Measurements from ENCODE around the gene C9orf43. TPM values are rescaled to one million over a fixed set of nuclear protein-coding genes. Genes with fewer than 3 reads are reported as not detected.

Gene C9orf43
- polyA plus RNA-seq, 4 donors = 0.42 to 0.81 (median 0.69) TPM; not detected in 1

DNA sequence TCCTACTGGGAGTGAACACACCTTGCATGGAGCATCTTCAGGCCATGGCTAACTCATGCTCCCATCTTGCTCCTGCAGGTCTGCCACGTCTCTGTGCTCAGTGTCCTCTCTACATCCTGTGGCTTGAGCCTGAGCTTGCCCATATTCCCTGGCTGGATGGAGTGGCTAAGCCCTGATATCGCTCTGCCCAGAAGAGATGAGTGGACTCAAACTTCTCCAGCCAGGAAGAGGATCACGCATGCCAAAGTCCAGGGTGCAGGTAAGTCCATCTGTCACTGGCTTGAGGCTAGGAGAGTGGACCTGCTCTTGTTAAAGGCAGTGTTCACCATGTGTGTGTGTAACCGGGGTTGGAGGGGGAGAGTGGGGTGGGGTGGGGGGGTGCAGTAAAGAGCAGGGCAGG lies 51.4 kb downstream of the C9orf43 start:
- WGBS, 3 donors = 94 to 96% (median 95%) methylated on average over 4 of the region's 4 CpGs
- H3K27ac ChIP-seq (ENCODE audit: low read depth in 1 of 3, low read length in 2 of 3) = no peak overlapping the region

DNA sequence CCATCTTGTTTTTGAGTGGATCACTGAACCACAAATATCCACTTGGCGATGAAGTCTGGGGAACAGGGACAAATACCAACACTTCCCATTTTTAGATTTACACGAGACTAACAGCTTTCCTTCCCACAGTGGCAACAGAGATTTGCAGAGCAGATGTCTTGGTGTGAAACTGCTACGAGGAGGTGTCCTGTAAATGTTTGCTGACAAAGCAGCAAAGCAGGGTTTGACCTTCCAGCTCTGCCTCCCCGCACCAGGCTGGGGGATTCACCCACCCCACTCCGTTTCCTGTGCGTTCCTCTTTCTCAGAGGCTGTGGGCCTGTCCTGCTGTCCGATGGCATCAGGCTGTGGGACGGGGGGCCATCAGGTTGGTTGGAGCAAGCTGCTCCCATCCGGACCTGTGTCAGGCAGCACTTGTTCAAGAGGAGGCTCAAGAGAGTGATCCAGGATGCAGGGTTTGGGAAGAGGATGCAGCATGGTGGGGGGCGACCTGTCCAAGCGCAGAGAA lies 52.3 kb downstream of the C9orf43 start:
- Histone ChIP-seq H3K27me3 (ENCODE audit: control insufficient read depth in 3 of 3, insufficient read depth in 3 of 3, low read length in 3 of 3) (no peaks in the 10 kb centered on the region), H3K4me3 (ENCODE audit: low read depth in 1 of 3, low read length in 3 of 3) (peak overlapping the region in 1 of 3 donors; percentile 13), H3K4me1 (ENCODE audit: control insufficient read depth in 3 of 3, insufficient read depth in 2 of 3, low read depth in 1 of 3, low read length in 2 of 3) (peaks cover 0 to 25% (median 4%) of the 10 kb centered on the region in 3 donors), H3K9me3 (ENCODE audit: control insufficient read depth in 2 of 2, insufficient read depth in 1 of 2, low read depth in 1 of 2, low read length in 1 of 2) (no peaks in the 10 kb centered on the region), H3K36me3 (ENCODE audit: control insufficient read depth in 3 of 3, insufficient read depth in 2 of 3, low read depth in 1 of 3, low read length in 3 of 3) (peaks cover 0 to 2% (median 0%) of the 10 kb centered on the region in 3 donors), H3K27ac (ENCODE audit: low read depth in 1 of 3, low read length in 2 of 3) (no peak overlapping the region)
- WGBS, 3 donors = 86 to 90% (median 86%) methylated on average over 11 of the region's 11 CpGs
- DNase-seq (no peak), FAIRE-seq (no peak)

More for the DNA sequence above, 51.4 kb downstream of the C9orf43 start:
- peaks cover 0 to 2% (median 0%) of the 10 kb centered on the region in 3 donors for H3K36me3 ChIP-seq (ENCODE audit: control insufficient read depth in 3 of 3, insufficient read depth in 2 of 3, low read depth in 1 of 3, low read length in 3 of 3)
- DNase-seq = peak in 1 of 2 donors; percentile 36
- no peak overlapping the region for H3K4me3 ChIP-seq (ENCODE audit: low read depth in 1 of 3, low read length in 3 of 3)
- FAIRE-seq = no peak
- H3K27me3 ChIP-seq (ENCODE audit: control insufficient read depth in 3 of 3, insufficient read depth in 3 of 3, low read length in 3 of 3) = no peaks in the 10 kb centered on the region
- no peaks in the 10 kb centered on the region for H3K9me3 ChIP-seq (ENCODE audit: control insufficient read depth in 2 of 2, insufficient read depth in 1 of 2, low read depth in 1 of 2, low read length in 1 of 2)
- peaks cover 0 to 25% (median 4%) of the 10 kb centered on the region in 3 donors for H3K4me1 ChIP-seq (ENCODE audit: control insufficient read depth in 3 of 3, insufficient read depth in 2 of 3, low read depth in 1 of 3, low read length in 2 of 3)

DNA sequence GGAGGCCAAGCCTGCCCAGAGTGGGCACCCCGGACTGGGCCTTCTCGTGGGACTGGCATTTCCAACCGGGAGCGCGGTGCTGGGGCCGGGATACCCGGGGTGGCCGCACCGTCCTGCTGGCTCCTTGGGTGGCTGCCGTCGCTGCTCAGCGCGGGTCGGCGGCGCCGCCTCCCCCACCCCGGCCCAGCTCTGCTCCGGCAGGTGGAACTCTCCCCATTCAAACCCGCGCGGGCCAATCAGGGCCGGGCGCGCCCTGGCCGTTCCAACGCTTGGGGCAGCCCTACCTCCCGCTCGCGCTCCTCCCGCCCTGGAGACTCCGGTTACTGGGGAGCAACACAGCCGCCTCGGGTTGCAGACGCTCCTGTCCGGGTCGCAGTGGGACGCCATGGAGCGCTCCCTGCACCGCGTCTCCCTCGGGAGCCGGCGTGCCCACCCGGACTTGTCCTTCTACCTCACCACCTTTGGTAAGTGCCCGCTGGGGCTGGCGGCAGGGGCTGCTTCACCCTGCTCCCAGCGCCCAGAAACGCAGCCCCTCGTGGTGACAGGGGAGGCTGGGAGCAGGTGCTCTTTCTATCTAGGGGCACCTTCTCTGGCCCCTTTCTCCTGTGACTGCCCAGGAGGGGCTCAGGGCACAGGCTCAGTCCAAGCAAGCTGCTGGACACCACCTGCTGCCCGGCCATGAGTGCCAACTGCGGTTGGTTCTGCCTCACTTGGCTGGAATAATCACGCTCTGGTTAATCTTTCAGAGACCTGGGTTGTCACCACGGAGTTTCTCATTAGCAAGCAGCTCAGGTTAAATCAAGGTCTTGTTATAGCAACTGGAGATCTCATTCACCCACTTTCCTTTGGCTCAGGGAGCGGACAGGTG lies 53.1 kb downstream of the C9orf43 start, which contains the start of gene RGS3:
RGS3 (plus strand) TSS at position 310 of the 868 bp plus-strand sequence; CDS start at position 386, 76 bp downstream.
- FAIRE-seq (no peak), DNase-seq (peak; percentile 87 to 88)
- H3K27ac ChIP-seq (ENCODE audit: low read depth in 1 of 3, low read length in 2 of 3) = peak within 1 kb of the TSS in 2 of 3 donors; percentile 5 to 12
- no peaks in the 10 kb centered on the region for H3K9me3 ChIP-seq (ENCODE audit: control insufficient read depth in 2 of 2, insufficient read depth in 1 of 2, low read depth in 1 of 2, low read length in 1 of 2)
- WGBS, 3 donors = 14 to 46% (median 38%) methylated on average over 45 to 55 of the region's 55 CpGs
- H3K27me3 ChIP-seq (ENCODE audit: control insufficient read depth in 3 of 3, insufficient read depth in 3 of 3, low read length in 3 of 3) = no peaks in the 10 kb centered on the region
- H3K4me1 ChIP-seq (ENCODE audit: control insufficient read depth in 3 of 3, insufficient read depth in 2 of 3, low read depth in 1 of 3, low read length in 2 of 3) = peaks cover 0 to 25% (median 4%) of the 10 kb centered on the region in 3 donors
- peak within 1 kb of the TSS; percentile 32 to 64 (median 50) for H3K4me3 ChIP-seq (ENCODE audit: low read depth in 1 of 3, low read length in 3 of 3)
- H3K36me3 ChIP-seq (ENCODE audit: control insufficient read depth in 3 of 3, insufficient read depth in 2 of 3, low read depth in 1 of 3, low read length in 3 of 3) = peaks cover 0 to 2% (median 0%) of the 10 kb centered on the region in 3 donors

DNA sequence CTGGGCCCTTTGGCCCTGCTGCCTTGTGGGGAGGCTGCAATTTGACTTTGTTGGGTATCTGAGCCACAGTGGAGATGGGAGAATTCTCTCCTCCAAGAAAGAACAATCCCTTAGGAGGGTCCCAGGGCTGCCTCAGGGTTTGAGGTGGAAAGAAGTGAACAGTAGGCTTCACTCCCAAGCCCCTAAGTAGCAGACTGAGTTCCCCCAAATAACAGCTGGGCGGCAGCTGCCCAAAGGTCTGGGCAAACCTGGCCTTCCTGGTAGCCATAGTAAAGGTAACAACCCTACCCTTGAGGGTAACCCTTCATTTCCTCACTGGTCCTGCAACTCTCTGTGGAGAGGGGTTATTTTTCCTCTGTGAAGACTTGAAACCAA lies 53.7 kb downstream of the C9orf43 start:
- peaks cover 0 to 2% (median 0%) of the 10 kb centered on the region in 3 donors for H3K36me3 ChIP-seq (ENCODE audit: control insufficient read depth in 3 of 3, insufficient read depth in 2 of 3, low read depth in 1 of 3, low read length in 3 of 3)
- peaks cover 0 to 25% (median 4%) of the 10 kb centered on the region in 3 donors for H3K4me1 ChIP-seq (ENCODE audit: control insufficient read depth in 3 of 3, insufficient read depth in 2 of 3, low read depth in 1 of 3, low read length in 2 of 3)
- no peaks in the 10 kb centered on the region for H3K9me3 ChIP-seq (ENCODE audit: control insufficient read depth in 2 of 2, insufficient read depth in 1 of 2, low read depth in 1 of 2, low read length in 1 of 2)
- WGBS, 3 donors = 33 to 78% (median 43%) methylated on average over 1 of the region's 1 CpG
- DNase-seq = no peak
- FAIRE-seq = no peak
- H3K27ac ChIP-seq (ENCODE audit: low read depth in 1 of 3, low read length in 2 of 3) = peak overlapping the region in 1 of 3 donors; percentile 5
- H3K27me3 ChIP-seq (ENCODE audit: control insufficient read depth in 3 of 3, insufficient read depth in 3 of 3, low read length in 3 of 3) = no peaks in the 10 kb centered on the region
- H3K4me3 ChIP-seq (ENCODE audit: low read depth in 1 of 3, low read length in 3 of 3) = peak overlapping the region; percentile 32 to 64 (median 50)

DNA sequence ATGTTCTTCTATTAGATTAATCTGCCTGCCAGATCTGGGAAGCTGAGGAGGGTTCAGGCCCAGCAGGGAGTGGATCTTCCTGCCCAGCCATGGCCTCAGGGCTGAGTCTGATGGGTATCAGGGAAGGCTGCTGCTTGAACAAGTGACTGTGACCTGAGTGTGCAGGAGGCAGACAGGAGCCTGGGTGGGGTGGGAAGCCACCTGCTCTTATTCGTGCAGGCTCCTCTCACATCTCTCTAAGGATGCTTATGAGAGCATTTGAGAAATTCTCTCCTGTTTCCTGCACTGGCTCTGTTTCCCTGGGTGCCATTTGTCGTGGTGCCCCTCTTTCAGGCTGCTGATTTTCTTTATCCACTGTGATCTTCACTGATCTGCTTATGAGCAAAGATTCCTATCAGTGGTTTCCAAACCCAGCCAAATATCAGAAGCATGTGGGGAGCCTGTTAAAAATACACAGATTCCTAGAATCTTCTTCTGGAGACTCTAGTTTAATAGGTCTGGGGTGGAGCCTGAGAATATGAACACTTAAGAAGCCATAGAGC lies 55.1 kb downstream of the C9orf43 start:
- DNase-seq (peak in 1 of 2 donors; percentile 15), FAIRE-seq (no peak)
- Histone ChIP-seq H3K36me3 (ENCODE audit: control insufficient read depth in 3 of 3, insufficient read depth in 2 of 3, low read depth in 1 of 3, low read length in 3 of 3) (peaks cover 0 to 5% (median 0%) of the 10 kb centered on the region in 3 donors), H3K27me3 (ENCODE audit: control insufficient read depth in 3 of 3, insufficient read depth in 3 of 3, low read length in 3 of 3) (no peaks in the 10 kb centered on the region), H3K27ac (ENCODE audit: low read depth in 1 of 3, low read length in 2 of 3) (no peak overlapping the region), H3K4me1 (ENCODE audit: control insufficient read depth in 3 of 3, insufficient read depth in 2 of 3, low read depth in 1 of 3, low read length in 2 of 3) (peaks cover 0 to 25% (median 4%) of the 10 kb centered on the region in 3 donors), H3K9me3 (ENCODE audit: control insufficient read depth in 2 of 2, insufficient read depth in 1 of 2, low read depth in 1 of 2, low read length in 1 of 2) (no peaks in the 10 kb centered on the region), H3K4me3 (ENCODE audit: low read depth in 1 of 3, low read length in 3 of 3) (no peak overlapping the region)
- WGBS, 3 donors = 33 to 68% (median 56%) methylated on average over 2 of the region's 2 CpGs

DNA sequence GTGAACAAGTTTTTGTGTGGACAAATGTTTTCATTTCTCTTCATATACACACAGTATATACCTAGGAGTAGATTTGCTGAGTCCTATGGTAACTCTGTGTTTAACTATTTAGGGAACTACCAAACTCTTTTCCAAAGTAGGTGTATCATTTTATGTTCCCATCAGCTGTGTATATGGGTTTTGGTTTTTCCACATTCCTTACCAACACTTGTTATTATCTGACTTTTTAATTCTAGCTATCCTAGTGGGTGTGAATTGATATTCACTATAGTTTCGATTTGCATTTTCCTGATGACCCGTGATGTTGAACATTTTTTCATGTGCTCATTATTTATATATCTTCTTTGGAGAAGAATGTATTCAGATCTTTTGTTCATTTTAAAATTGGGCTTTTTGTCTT lies 56.6 kb downstream of the C9orf43 start:
- no peak overlapping the region for H3K4me3 ChIP-seq (ENCODE audit: low read depth in 1 of 3, low read length in 3 of 3)
- peaks cover 0 to 25% (median 4%) of the 10 kb centered on the region in 3 donors for H3K4me1 ChIP-seq (ENCODE audit: control insufficient read depth in 3 of 3, insufficient read depth in 2 of 3, low read depth in 1 of 3, low read length in 2 of 3)
- H3K27ac ChIP-seq (ENCODE audit: low read depth in 1 of 3, low read length in 2 of 3) = no peak overlapping the region
- DNase-seq = no peak
- H3K27me3 ChIP-seq (ENCODE audit: control insufficient read depth in 3 of 3, insufficient read depth in 3 of 3, low read length in 3 of 3) = no peaks in the 10 kb centered on the region
- FAIRE-seq = no peak
- H3K9me3 ChIP-seq (ENCODE audit: control insufficient read depth in 2 of 2, insufficient read depth in 1 of 2, low read depth in 1 of 2, low read length in 1 of 2) = no peaks in the 10 kb centered on the region
- H3K36me3 ChIP-seq (ENCODE audit: control insufficient read depth in 3 of 3, insufficient read depth in 2 of 3, low read depth in 1 of 3, low read length in 3 of 3) = peaks cover 0 to 7% (median 0%) of the 10 kb centered on the region in 3 donors
- WGBS, 3 donors = 97 to 99% (median 98%) methylated on average over 2 of the region's 2 CpGs

DNA sequence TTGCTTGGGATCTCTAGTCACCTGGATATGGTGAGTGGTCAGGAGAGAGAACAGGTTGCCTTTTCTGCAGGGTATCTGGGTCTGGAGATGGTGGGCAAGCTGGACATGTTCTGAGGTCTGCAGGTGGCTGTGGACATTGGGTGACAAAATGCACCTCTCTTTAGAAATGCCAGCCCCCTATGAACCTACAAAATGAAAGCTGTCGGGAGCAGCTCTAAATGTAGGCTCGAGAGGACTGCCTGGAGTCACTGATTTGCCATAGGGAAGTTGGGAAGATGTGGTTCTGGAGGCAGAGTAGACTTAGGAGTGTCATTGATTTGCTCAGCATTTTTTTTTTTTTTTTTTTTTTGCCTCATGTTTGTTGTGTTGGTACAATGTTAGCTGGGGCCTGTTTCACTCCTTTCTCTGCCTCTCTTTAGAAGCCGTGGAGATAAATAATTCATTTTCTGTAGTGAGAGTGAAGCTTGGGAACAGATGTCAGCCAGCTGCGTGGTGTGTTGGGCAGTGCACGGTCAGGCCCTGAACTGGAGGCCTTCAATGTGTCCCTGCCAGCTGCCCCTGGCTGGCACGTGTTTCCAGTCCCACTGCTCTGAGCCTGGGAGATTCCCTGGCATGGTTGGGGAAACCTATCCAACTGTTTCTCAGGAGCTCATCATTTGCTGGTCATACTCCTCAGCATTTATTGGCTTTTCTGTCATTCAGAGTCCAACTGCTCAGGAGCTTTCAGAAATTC lies 58.3 kb downstream of the C9orf43 start:
- Histone ChIP-seq H3K27ac (ENCODE audit: low read depth in 1 of 3, low read length in 2 of 3) (no peak overlapping the region), H3K36me3 (ENCODE audit: control insufficient read depth in 3 of 3, insufficient read depth in 2 of 3, low read depth in 1 of 3, low read length in 3 of 3) (peaks cover 0 to 7% (median 0%) of the 10 kb centered on the region in 3 donors), H3K9me3 (ENCODE audit: control insufficient read depth in 2 of 2, insufficient read depth in 1 of 2, low read depth in 1 of 2, low read length in 1 of 2) (no peaks in the 10 kb centered on the region), H3K27me3 (ENCODE audit: control insufficient read depth in 3 of 3, insufficient read depth in 3 of 3, low read length in 3 of 3) (no peaks in the 10 kb centered on the region), H3K4me1 (ENCODE audit: control insufficient read depth in 3 of 3, insufficient read depth in 2 of 3, low read depth in 1 of 3, low read length in 2 of 3) (peaks cover 0 to 19% (median 4%) of the 10 kb centered on the region in 3 donors), H3K4me3 (ENCODE audit: low read depth in 1 of 3, low read length in 3 of 3) (no peak overlapping the region)
- WGBS, 3 donors = 63 to 67% (median 64%) methylated on average over 6 of the region's 6 CpGs
- FAIRE-seq = no peak
- DNase-seq = no peak

DNA sequence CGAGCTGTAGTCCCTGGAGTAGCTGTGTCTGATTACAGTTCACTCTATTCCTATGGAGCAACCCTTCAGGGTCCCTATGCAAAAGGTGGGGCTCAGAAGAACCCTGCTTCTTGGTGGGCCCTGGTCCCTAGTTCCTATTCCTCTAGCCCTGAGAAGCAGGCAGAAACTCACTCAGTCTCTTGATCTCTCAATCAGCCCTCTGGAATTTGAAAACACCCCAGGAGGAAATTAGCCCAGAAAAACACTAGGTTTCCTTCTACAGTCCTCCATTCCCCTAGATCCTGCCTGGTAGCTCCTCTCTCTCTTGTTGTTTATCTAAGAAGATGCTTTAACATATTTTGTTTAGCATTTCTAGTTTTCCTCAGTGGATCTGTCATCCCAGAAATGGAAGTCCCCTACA lies 60.6 kb downstream of the C9orf43 start:
- no peak for FAIRE-seq
- no peaks in the 10 kb centered on the region for H3K27me3 ChIP-seq (ENCODE audit: control insufficient read depth in 3 of 3, insufficient read depth in 3 of 3, low read length in 3 of 3)
- 70 to 89% (median 73%) methylated on average over 1 of the region's 1 CpG for WGBS, 3 donors

More for the DNA sequence above, 60.6 kb downstream of the C9orf43 start:
- DNase-seq = no peak
- Histone ChIP-seq H3K27ac (ENCODE audit: low read depth in 1 of 3, low read length in 2 of 3) (no peak overlapping the region), H3K4me3 (ENCODE audit: low read depth in 1 of 3, low read length in 3 of 3) (no peak overlapping the region), H3K36me3 (ENCODE audit: control insufficient read depth in 3 of 3, insufficient read depth in 2 of 3, low read depth in 1 of 3, low read length in 3 of 3) (peaks cover 0 to 8% (median 0%) of the 10 kb centered on the region in 3 donors), H3K4me1 (ENCODE audit: control insufficient read depth in 3 of 3, insufficient read depth in 2 of 3, low read depth in 1 of 3, low read length in 2 of 3) (no peaks in the 10 kb centered on the region), H3K9me3 (ENCODE audit: control insufficient read depth in 2 of 2, insufficient read depth in 1 of 2, low read depth in 1 of 2, low read length in 1 of 2) (no peaks in the 10 kb centered on the region)

Data from small intestine (tissue), 7 donors.